NCI-H1436 treated with DMSO at 0.1 percent for 48 hours (cell line): Measurements from ENCODE around the gene SRPK2.
"Not testable (repeated sequence)": the region's sequence is repeated elsewhere in the genome, so short reads cannot be mapped to it uniquely, and the experiment has no call there.

ENCODE experiments used
- DNase-seq: peaks from one replicate; lab custom pipeline; 2025; lab: John Stamatoyannopoulos, UW

Gene SRPK2

DNA sequence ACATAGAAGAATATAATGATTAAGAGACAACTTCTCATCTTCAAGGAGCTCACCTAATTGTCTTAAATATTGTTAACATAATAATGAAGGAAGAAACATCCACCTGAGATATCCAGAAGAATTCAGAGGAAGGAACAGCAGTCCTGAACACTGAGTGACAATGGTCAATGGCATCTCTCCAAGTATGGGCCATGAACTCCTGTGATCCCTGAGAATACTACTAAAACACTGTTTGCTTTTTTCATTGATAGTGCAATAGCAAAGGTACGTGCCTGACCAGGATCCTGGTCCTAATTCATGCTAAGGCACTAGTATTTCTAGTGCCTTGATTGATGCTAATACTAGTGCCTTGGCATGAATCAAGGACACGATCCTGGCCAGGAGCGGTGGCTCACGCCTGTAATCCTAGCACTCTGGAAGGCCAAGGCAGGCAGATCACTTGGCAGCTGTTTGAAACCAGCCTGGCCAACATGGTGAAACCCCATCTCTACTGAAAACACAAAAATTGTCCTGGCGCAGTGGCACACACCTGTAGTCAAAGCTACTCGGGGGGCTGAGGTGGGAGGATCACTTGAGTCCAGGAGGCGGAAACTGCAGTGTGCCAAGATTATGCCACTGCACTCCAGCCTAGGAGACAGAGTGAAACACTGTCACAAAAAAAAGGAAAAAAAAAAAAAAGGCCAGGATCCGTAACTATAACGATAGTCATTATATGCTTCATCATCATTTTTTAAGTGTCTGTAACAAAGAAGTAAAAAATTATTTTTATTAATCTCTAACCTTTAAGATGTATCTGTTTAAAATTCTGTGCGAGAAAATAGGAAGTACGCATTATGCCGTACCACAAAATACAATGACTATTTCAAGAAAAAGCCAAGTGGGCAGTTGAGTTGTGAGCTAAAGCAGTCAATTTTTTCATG, 49.1 kb downstream of the SRPK2 start:
- DNase-seq, result no peak

DNA sequence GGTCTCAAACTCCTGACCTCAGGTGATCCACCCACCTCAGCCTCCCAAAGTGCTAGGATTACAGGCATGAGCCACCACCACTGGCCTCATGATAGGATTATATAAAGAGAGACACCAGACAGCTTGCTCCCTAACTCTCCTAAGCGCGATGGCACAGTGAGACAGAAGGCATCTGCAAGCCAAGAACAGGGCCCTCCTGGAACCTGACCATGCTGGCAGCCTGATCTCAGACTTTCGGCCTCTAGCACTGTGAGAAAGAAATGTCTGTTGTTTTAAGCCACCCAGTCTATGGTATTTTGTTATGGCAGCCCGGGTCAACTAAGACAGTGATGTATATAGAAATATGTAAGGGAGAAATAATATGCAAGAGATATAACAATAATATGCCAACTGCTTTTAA, 51.2 kb downstream of the SRPK2 start:
- no peak for DNase-seq

DNA sequence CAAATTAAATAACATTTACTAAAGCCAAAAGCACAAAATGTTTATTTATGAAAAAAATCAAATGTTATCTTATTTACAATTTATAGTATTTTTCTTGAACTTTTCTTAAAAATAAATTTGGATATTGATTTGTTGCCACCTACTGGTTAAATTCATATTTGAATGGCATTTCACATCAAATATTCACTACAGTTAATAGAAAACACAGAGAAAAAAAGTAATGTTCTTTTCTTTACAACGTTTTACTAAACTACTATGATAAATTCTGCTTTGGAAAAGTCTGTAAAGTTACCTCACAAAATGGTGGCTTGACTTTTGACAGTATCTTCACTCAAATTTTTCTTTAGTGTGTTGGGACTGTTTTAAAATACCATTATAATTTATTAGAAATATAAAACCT, 52.7 kb downstream of the SRPK2 start:
- DNase-seq, result no peak

DNA sequence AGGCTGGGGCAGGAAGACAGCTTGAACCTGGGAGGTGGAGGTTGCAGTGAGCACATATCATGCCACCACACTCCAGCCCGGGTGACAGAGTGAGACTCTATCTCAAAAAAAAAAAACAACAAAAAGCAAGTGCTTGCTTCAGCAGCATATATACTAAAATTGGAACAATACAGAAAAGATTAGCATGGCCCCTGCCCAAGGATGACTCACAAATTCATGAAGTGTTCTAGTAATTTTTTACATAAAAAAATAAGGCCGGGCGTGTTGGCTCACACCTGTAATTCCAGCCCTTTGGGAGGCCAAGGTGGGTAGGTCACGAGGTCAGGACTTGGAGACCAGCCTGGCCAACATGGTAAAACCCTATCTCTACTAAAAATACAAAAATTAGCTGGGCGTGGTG, 56.1 kb downstream of the SRPK2 start:
- DNase-seq, result not testable (repeated sequence)

DNA sequence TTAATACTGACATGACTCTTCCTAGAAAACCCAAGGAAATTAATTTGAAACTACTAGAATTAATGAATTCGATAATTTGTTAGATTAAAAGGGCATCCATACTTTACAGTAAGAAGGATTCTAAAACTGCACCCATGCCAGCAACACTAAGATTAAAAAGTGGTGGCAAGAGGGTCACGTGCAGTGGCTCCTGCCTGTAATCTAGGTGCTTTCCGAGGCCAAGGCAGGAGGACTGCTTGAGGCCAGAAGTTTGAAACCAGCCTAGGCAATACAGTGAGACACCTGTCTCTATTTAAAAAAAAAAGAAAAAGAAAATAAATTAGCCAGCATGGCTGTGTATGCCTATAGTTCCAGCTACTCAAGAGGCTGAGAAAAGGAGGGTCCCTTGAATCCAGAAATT, 58.2 kb downstream of the SRPK2 start:
- DNase-seq, result no peak

DNA sequence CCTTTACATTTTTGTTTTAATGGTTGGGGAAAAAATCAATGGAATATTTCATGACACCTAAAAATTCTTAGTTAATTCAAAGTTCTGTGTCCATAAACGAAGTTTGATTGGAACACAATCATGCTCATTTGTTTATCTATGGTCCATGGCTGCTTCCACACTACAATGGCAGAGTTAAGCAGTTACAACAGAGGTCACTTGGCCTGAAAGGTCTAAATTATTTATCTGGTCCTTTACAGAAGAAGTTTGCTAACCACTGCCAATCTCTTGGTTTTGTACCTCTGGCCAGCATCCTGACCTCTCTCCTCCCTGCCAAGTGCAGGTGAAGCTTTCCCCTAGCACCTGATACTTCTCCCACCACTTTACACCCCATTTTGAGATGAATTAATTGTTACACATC, 61.5 kb downstream of the SRPK2 start:
- DNase-seq, result no peak

DNA sequence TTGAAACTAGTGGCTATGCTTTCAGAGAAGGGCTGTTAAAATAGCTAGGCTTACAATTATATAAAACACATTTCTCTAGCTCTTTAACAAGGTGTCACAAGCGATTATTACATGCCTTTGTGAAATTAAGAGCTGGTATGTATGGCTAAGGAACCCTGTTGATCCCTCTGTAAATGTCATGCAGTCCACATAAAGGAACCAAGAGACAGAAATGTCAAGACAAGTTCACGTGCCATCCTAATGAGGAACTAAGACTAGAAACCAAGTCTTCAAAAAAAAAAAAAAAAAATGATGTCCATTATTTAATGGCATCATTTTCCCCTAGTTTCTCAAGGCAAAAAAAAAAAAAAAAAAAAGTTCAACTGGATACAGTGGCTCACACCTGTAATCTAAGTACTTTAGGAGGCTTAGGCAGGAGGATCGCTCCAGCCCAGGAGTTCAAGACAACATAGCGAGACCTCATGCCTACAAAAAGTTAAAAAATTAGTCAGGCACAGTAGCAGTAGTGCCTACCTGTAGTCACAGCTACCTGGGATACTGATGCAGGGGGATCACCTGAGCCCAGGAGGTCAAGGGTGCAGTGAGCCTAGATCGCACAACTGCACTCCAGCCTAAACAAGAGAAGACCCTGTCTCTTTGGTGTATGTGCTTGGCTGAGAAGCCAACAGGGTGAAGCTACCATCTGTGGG, 63.4 kb downstream of the SRPK2 start:
- DNase-seq, result no peak

DNA sequence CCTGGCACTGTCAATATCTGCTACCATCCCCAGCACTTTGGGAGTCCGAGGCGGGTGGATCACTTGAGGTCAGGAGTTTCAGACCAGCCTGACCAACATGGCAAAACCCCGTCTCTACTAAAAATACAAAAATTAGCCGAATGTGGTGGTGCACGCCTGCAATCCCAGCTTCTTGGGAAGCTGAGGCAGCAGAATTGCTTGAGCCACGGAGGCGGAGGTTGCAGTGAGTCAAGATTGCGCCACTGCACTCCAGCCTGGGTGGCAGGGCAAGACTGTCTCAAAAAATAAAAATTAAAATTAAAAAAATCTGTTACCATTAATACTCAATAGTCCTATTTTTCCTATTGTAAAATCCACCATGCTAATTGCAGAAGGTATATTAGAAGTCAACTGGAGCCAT, 64.1 kb downstream of the SRPK2 start:
- DNase-seq, result not testable (repeated sequence)

DNA sequence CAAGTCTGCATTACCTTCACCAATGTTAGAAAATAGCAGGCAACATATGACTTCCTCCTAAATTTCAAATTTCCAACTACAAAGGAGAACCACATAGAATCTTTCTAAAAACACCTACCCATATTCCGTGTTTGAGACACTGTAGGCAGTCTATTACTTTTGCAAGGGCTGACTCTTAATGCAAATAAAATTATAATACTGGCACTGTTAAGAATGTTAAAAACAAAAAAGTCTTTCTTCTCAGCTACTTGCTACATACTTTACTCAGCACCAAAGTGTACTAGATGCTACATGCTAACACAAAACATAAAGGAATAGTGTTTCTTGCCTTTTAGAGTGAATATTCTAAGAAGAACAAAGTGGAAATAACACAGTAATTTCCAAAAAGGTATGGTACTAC, 65.4 kb downstream of the SRPK2 start:
- no peak for DNase-seq

DNA sequence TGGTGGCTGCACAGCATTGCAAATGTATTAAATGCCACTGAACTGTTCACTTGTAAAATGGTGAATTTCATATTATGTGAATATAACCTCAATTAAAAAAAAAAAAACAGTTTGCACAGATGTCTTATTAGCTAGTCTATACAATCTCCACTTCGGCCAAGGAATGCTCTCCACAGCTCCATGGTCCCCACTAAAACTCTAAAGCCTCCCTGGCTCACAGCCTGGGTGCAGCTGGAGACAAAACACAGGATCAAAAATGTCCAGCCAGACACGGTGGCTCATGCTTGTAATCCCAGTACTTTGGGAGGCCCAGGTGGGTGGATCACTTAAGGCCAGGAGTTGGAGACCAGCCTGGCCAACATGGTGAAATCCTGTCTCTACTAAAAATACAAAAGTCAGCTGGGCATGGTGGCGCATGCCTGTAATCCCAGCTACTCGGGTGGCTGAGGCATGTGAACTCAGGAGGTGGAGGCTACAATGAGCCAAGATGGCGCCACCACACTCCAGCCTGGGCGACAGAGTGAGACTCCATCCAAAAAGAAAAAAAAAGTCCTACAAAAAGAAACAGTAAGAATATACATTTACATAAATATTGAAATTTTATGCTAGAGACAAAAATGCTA, 66.0 kb downstream of the SRPK2 start:
- no peak for DNase-seq

DNA sequence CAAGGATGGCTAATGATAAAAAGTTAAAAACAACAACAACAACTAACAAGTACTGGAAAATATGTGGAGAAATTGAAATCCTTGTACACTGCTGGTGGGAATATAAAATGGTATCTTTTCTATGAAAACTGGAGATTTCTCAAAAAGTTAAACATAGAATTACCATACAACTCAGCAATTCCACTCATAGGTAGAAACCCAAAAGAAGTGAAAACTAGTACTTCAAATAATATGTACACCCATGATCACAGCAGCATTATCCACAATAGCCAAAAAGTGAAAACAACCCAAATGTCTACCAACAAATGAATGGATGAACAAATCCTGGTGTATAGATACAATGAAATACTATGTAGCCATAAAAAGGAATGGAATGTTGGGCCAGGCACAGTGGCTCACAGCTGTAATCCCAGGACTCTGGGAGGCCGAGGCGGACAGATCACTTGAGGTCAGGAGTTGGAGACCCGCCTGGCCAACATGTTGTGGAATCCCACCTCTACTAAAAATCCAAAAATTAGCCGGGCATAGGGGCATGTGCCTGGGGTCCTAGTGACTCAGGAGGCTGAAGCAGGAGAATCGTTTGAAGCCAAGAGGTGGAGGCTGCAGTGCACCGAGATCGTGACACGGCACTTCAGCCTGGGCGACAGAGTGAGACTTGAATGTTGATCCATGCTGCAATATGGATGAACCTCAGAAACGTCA, 66.8 kb downstream of the SRPK2 start:
- no peak for DNase-seq

DNA sequence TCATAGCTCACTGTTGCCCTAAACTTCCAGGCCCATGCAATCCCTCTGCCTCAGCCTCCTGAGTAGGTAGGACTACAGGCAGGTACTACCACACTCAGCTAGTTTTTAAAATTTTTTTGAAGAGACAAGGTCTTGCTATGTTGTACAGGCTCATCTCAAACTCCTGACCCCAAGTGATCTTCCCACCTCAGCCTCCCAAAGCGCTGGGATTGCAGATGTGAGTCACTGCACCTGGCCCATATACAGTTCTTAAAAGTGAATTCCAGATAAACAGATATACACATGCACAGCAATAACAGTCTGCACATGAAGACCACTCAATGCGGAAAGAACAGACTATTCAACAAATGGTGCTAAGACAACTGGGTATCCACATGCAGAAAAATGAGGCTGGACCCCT, 67.8 kb downstream of the SRPK2 start:
- DNase-seq, result no peak

DNA sequence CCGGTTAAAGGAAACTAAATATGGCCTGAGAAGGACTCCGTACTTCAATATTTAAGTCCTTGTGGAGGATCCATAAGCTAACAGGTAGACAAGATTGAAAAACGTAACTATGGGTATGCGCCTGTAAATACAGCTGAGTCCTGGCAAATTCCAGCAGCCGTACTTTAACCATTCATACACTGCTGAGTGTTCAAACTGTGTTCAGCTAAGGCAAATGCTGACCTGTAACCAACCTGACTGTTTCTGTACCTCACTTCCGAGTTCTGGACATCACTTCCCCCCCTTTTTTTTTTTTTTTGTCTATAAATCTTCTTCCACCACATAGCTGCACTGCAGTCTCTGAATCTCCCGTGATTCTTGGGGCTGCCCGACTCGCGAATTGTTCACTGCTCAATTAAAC, 69.1 kb downstream of the SRPK2 start:
- DNase-seq, result no peak

DNA sequence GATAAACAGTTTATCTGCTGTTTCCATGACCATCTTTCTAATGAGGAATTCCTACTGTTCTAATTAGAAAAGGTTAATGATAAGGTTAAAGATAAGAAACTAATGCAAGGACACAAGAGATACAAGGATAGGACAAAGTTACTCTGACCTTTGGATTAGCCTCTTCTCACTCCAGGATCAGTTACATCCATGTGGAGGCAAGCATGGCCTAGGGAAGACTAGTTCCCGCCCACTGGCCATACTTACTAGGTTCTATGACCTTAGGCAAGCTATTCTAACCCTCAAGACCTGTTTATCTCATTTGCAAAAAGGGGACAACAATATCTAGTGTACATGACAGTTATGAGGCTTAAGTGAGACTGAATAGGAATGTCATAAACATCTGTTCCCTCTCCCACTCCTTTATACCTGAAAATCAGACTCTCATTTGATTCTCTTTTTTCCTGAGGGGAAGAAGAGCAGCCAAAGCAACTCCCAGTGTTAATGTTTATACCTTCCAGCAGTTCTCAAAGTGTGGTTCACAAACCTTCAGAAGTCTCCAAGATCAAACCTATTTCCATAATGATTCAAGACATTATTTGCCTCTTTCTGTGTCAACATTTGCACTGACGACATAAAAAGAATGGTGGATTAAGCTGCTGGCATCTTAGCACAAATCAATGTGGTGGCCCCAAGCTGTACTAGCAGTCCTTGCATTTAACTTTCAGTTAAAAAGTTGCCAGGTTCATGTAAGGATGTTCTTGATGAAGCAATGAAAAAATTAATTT, 72.0 kb downstream of the SRPK2 start:
- no peak for DNase-seq

DNA sequence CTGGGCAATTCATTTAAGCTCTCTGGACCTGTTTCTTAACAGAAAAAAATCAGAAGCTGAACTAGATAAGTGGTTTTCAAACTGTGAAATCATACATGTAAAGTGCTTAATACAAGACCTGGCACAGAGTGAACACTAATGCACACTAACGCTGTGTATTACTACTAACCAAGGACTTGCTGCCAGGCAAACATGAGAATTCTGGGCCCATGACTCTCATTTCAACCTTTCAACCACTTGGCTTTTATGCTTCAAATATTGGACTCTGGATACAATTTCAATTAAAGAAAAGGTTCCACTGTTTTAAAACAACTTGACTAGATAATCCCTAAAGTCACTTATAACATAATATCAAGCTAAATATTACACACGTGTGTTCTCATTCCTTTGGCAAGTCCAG, 73.4 kb downstream of the SRPK2 start:
- no peak for DNase-seq

DNA sequence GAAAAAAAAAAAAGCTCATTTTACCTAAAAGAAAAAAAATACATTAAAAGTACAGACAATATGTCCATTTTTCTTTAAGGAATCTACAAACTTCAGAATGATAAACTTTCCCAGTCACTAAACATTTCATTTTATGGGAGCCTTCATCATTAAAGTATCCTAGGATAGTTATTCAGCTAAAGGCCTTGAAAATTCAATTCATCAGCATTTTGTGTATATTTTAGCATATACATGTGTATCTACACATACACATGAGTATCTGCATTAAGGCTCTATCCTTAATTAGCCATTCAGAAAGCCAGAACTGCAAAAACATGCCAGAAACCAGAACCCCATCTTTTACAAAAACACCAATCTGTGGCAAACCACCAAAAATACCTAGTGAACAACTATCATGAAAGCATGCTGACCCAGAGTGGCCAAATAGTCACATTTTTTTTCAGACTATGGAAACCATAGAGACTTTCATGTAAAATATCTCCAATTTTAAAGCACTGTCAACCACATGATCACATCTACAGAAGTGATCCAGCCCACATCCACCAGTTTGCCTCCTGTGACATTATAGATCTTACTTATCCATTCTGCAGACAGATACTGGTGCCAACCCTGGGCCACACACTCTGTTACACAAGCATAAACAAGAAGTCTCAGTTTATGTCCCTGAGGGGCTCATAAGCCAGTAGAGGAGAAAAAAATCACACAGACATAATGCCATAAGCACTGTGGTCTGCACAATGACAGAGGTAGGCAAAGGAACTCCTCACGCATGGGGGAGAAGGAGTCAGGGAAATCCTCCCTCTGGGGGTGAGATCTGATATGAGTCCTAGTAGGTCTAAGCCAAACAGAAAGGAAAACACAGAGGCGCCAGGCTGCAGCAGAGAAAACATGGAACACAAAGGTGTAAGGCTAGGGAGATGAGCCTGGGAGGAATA, 79.2 kb downstream of the SRPK2 start:
- no peak for DNase-seq

DNA sequence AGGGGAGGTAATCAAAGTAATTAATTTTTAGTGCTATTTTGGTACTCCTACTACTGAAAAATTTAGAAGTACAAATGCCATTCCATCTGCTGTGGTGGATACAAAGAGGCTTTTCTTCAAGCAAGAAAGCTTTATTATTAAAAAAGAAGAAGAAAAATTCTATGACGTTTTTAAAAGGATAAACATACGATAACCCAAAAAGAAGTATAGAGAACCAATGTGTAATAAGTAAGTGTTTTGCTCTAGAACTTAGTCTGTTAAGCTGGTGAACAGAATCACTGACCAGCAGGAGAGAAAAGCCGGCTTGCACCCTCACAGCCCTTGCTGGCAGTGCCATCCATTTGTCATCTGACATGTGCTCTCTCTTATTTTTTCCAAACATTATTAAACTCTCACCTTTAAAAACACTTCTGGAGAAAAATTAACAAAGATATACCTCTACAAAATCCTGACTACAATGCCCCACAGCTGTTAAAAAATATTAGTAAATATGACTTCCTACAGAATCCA, 81.5 kb downstream of the SRPK2 start:
- no peak for DNase-seq

DNA sequence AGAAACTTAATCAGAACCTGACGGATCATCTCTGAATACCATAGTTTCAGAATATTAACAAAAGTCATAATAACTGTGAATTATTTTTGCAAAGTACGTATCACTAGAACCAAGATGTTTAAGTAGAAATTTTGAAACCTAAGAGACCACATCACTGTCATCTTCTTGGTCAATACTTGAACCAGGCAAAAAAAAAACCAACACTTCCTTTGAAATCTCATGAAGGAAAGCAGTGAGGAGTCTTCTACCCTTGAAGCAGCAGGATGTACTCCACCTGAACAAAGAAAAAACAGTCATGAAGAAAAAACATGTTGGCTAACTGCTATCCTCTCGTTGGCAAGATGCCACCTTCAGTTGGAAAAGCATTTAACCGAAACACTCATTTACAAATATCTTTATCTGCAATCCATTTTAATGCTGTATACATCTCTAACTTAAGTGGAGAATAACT, 82.4 kb downstream of the SRPK2 start:
- DNase-seq, result no peak

DNA sequence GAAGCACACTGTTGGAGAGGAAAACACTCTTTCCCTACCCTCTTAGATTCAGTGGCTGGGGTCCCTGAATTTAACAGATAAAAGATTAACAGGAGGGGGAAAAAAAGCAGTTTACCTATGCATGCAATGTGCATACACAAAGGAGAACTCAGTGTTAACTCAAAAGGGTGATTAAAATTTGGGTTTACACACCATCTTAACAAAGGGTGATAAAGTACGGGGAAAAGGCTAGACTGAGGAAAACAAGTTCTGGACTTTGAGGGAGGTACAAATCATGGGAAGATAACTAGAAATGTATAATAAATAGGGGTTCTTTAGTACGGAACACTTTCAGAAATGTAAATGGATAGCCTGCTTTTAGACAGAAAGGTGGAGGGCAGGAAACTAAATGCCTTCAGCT, 83.1 kb downstream of the SRPK2 start:
- no peak for DNase-seq
